ENCODE measurements around the gene CCT5. TPM values are rescaled to one million over a fixed set of nuclear protein-coding genes. Genes with fewer than 3 reads are reported as not detected.
"Not testable (repeated sequence)": the region's sequence is repeated elsewhere in the genome, so short reads cannot be mapped to it uniquely, and the experiment has no call there.

The CCT5 gene
- polyA plus RNA-seq, 1 donor = 271 TPM

DNA sequence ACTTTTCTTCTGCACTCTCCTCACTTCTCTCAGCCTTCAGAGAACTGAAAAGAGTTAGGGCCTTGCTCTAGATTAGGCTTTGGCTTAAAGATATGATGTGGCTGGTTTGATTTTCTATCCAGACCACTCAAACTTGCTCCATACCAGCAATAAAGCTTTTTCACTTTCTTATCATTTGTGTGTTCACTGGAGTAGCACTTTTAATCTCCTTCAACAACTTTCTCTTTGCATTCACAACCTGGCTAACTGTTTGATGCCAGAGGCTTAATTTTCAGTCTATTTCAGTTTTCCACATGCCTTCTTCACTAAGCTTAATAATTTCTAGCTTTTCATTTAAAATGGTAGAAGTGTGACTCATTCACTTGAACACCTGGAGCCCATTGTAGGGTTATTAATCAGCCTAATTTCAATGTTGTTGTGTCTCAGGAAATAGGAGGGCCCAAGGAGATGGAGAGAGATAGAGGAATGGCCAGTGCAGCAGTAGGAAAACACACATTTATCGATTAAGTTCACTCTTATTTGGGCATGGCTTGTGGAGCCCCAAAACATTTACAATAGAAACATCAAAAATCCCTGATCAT lies 6.3 kb upstream of the CCT5 start:
- DNase-seq = no peak

GRCh38 chr5:10244342-10244944 lies 5.6 kb upstream of the CCT5 start:
- DNase-seq = no peak

GRCh38 chr5:10246761-10247160 lies 3.3 kb upstream of the CCT5 start:
- no peak for DNase-seq

DNA sequence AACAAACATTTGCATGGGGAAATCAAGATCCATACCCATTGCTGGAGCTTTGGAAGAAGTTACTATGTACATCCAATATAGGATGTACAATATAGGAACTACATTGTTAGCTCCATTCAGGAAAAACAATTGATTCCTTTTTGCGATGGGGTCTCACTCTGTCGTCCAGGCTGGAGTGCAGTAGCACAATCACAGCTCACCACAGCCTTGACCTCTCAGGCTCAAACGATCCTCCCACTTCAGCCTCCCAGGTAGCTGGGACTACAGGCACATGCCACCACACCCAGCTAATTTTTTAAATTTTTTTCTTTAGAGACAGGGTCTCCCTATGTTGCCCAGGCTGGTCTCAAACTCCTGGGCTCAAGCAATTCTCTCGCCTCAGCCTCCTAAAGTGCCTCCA lies 2.9 kb upstream of the CCT5 start:
- not testable (repeated sequence) for DNase-seq

DNA sequence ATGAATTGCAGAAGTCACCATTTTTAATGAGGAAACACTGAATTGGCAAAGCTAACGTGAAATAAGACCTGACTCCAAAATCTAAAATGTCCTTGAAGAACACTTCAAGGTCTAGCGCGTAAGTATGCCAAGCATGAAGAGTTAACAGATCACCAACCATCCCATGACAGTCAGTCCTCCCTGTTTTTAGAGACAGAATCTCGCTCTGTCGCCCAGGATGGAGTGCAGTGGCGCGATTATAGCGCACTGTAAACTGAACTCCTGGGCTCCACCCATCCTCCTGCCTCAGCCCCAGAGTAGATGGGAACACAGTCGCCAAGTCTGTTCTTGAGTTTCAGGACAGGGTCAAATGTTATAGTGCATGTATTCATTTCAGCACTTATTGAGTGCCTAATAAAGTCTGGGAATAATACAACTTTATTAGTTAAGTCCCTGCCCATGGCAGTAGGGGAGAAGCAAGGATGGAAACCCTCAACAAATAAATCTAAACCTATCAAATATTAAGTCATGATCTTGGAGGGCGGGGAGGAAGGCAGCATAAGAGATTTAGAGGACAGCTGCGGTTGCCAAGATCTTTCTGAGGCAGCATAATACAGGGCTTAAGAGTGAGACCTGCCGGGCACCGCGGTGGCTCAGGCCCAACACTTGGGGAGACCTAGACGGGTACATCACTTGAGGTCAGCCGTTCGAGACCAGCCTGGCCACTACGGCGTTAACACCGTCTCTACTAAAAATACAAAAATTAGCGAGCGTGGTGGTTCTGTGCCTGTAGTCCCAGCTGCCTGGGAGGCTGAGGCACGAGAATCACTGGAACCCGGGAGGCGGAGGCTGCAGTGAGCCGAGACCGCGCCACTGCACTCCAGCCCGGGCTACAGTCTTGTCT lies 1.5 kb upstream of the CCT5 start:
- DNase-seq = no peak

DNA sequence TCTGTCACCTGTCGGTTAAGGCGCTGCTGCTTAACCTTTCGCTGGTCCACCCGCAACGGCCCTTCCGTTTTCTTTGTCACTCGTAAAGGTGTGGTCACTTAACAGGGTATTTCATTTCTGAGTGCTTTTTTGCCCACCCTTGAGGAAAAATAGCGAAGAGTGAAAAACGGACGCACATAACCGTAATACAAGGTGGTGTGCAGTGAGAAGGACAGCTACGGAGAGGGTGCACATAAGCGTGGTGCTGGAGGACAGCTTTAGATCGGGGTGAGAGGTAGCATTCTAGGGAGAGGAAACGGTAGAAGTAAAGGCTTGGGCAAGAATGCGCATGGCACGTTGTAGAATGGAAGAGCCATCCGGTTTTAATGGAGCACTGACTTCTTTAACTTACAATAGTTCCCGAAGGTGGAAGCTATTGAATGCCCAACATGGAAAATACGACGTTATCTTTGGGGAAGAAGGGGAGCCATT lies 761 bp downstream of the CCT5 start:
- no peak for DNase-seq

DNA sequence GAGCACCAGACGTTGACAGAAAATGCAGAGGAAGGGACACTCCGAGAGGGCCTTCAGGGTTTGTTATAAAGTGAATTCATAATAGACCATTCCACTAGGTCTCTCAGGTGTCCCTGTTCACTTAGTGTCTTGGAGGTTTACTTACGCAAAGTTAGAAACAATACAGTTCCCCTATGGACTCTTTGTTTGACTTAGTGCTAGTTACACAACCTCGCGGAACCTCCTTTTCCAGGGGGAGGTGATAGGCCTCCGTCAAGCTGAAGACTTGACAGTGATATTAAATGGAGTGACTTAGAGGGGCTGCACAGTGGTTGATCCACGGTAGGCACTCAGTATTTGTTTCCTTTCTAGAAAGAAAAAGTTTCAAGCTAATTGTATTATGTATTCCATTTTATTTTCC lies 1.3 kb downstream of the CCT5 start:
- no peak for DNase-seq

- DNase-seq = no peak
Observed at GRCh38 chr5:10253390-10253789, 3.3 kb downstream of the CCT5 start.

- DNase-seq = no peak
Observed at GRCh38 chr5:10254686-10255085, 4.6 kb downstream of the CCT5 start.

- DNase-seq = no peak
Observed at GRCh38 chr5:10257870-10258269, 7.8 kb downstream of the CCT5 start.

DNA sequence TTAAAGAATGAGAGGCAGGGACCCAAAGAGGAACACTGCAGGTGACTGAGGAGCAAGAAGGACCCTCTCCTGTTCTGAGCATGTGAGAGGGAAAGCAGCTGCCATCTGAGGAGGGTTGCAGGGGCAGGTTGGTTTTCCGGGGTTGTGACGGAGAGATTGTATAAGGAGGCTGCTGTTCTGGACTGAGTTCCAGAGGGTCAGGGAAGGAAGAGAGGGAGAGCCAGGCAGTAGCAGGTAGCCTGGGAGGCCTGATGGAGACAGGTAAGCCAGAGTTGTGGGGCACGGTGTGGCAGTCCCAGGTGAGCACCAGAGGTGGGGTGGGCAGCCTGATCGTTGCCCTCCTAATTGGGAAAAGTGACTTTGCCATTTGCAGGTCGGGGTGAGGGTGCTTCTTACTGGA lies 9.8 kb downstream of the CCT5 start:
- no peak for DNase-seq

DNA sequence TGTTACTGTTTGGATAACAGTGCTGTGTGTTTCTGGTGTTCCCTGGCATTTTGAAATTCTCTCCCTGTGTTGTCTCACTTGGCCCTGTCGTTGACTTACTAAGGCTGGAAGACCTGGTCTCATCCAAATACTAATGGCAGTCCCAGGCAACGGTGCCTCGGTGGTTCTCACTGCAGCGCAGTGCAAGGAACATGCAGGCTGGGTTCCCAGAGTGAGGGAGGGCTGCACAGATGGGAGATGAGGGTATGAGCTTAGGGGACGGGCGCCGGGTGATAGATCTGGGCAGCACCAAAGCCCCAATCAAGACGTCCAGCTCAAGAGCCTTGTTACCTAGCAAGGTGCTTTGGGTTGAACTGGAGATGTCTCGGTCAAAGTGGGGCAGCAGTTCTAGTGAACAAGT lies 11.0 kb downstream of the CCT5 start:
- no peak for DNase-seq

DNA sequence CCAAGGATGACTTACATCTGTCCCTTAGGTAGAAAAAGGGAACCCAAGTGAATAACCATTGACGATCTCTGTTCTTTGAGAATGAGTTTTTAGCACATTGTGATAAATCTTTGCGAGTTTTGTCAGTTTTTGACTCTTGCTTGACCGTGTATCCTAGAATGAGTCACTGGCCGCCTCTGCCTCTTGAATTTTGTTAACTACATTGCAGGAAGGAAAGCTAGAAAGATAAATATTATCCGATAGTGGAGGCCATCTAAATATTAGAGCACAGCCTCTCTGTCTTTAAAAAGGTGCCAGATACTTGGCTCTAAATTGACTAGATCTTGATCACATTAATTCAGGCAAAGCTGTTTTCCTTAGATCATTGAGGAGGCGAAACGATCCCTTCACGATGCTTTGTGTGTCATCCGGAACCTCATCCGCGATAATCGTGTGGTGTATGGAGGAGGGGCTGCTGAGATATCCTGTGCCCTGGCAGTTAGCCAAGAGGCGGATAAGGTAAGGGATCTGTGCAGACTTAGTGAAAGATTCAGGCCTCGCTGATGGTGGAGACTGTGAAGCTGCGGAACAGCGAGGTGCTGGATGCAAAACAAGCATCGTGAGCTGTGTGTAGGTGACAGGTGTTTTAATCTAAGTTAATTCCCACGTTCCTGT lies 12.2 kb downstream of the CCT5 start:
- DNase-seq = no peak

DNA sequence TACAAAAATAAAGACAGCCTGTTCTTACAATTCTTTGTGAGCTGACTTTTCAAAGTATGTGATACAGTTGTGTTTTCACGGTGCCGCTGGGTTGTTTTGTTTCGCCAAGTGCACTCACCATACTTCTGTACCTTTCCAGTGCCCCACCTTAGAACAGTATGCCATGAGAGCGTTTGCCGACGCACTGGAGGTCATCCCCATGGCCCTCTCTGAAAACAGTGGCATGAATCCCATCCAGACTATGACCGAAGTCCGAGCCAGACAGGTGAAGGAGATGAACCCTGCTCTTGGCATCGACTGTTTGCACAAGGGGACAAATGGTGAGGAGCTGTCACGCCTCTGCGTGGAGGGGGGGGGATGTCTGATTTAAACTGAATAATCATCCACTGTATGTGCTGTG lies 12.9 kb downstream of the CCT5 start:
- no peak for DNase-seq

DNA sequence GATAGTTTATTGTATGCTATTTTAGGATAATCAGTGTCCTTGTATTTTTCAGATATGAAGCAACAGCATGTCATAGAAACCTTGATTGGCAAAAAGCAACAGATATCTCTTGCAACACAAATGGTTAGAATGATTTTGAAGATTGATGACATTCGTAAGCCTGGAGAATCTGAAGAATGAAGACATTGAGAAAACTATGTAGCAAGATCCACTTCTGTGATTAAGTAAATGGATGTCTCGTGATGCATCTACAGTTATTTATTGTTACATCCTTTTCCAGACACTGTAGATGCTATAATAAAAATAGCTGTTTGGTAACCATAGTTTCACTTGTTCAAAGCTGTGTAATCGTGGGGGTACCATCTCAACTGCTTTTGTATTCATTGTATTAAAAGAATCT lies 14.5 kb downstream of the CCT5 start:
- DNase-seq = no peak

DNA sequence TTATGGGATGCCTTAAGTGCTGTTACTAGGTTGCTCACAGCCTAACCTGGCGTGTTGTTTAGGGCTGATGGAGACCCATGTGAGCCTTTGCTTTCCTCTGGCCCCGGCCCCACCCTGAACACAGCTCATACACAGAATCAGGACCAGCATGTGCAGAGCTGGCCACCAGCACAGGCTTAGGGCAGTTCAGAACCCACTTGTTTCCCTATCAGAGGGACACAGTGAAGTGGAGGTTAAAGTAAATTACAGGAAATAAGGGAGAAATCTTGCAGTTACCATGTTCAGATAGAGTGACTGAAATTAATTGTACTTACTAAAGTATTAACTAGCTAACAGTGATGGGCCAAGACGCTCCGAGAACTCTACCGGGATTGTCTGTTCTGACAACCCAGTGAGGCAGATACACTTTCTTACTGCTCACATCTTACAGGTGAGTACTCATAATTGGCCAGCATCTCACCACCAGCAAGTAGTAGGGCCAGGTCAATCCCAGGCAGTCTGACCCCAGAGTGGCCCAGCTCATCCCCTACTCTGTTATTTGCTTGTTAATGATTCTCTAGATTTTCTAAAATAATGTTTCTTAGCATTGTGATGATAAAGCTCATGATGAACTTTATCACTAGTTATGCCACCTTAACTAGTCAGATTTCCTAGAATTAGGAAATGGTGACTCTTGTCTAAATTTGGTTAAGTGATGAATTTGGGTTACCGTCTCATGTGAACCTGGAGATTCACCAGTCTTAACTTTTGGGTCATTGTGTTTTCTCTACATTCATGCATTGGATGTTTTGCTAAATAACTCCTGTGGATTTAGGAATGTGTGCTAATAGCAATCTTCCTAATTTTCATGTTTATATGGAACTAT lies 15.4 kb downstream of the CCT5 start:
- no peak for DNase-seq

GRCh38 chr5:10266137-10266536 lies 16.1 kb downstream of the CCT5 start:
- DNase-seq = no peak

DNA sequence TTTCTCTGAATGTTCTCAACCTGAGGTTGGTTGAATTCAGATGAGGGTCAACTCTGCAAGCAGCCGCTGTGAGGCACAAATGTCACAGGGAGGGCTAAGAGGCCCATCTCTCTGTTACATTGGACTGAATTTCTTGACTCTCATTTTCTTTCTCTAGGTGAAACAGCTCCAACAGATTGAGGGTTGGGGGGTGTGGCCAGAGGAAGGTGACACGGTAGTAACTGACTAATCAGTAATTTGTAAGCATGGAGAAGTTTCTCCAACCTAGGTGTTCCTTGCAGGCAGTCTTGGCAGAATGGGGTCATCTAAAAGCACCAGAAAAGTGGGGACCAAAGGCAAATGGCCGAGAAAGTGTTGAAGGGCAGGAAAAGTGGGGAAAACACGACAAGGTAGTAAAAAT lies 16.8 kb downstream of the CCT5 start:
- DNase-seq = no peak

DNA sequence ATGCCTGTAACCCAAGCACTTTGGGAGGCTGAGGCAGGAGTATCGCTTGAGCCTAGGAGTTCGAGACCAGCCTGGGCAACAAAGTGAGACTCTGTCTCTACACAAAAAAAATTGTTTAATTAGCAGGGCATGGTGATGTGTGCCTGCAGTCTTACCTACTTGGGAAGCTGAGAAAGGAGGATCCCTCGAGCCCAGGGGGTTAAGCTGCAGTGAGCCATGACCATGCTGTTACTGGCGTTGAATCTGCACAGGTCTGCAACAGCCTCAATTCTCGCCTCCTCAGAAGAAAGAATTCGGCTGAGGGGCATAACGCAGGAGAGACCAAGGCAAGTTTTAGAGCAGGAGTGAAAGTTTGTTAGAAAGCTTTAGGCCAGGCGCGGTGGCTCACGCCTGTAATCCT lies 18.0 kb downstream of the CCT5 start:
- DNase-seq = no peak

GRCh38 chr5:10272053-10272874 lies 22.2 kb downstream of the CCT5 start:
- DNase-seq = no peak

GRCh38 chr5:10272875-10273209 lies 22.8 kb downstream of the CCT5 start:
- DNase-seq = not testable (repeated sequence)
